Measurements from ENCODE around the gene ZDHHC11B.
"Not testable (repeated sequence)": the region's sequence is repeated elsewhere in the genome, so short reads cannot be mapped to it uniquely, and the experiment has no call there.

GRCh38 chr5:695475-695874, 89.1 kb downstream of the ZDHHC11B start:
- not testable (repeated sequence) for TF ChIP-seq CTCF (IDR thresholded peaks at IDR 0.05; ENCODE audit: low read depth, low read length); POLR2A (IDR thresholded peaks at IDR 0.05; ENCODE audit: extremely low read depth, insufficient read length)

Data from NB4 (cell line).